Measurements from ENCODE around the gene TDRD9.

Gene TDRD9

DNA sequence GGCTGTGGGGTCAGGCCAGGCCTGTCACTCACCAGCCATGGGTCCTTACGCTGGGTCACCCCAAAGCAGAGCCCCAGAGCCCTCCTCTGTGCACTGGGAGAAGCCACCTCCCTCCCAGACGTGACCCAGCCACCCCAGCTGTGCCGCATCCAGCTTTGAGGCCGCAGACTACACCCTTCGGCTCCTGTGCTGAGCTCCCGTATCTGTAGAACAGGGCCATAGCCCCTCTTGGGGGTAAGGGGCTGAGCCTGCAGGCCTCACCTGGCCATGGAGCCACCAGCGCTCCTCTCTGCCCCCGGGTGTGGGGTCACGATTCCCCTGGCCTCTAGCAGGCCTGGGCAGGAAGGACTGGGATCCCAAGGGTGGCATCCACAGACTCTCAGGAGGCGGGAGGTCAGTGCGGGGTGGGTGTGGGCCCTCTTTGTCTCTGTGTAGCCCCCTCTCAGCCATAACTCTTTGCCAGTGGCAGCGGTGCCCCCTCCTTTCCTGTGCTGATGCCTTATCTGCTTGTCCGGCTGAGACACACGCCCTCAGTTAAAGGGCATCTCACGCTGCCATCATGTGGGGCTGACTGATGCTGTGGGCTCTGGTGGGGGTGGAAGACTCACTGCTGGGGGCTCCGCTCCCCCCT, 173.5 kb downstream of the TDRD9 start:
- DNase-seq = no peak
